HuH-7 (cell line): Measurements from ENCODE around the gene SDK1.

Experiments
- DNase-seq: peaks from one replicate; pipeline ENCODE4 v3.0.0; 2011; ENCODE audit warnings: low spot score

SDK1 gene

DNA sequence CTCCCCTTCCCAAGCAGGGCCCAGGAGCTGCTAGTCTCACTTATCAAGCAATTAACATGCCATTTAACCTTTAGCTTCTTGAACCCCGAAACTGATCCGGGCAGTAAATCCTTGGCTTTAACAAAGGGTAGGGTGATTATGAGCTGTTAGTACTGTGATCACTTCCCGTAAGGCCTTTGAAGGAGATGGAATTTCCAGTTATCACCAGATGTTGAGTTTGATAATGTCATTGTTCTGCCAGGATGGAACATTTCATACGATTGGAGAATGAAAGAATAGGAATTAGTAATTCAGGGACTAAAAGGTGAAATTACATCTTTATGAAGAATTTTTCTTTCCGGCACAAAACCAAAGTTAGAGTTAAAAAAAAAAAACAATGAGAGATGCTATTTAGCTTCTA, 810.1 kb downstream of the SDK1 start:
- DNase-seq = no peak

- DNase-seq = no peak
Measured at GRCh38 chr7:4113271-4113670, 812.2 kb downstream of the SDK1 start.

DNA sequence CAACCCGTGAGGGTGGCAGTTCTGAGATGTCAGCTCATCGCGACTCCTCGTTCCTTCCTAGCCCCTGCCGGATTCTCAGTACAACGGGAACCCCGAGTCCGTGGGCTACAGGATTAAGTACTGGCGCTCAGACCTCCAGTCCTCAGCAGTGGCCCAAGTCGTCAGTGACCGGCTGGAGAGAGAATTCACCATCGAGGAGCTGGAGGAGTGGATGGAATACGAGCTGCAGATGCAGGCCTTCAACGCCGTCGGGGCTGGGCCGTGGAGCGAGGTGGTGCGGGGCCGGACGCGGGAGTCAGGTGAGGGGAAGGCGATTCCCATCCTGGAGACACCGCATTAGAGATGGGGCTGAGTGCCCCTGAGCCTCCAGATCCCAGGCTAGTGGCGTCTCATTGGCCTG, 812.9 kb downstream of the SDK1 start:
- DNase-seq = no peak

DNA sequence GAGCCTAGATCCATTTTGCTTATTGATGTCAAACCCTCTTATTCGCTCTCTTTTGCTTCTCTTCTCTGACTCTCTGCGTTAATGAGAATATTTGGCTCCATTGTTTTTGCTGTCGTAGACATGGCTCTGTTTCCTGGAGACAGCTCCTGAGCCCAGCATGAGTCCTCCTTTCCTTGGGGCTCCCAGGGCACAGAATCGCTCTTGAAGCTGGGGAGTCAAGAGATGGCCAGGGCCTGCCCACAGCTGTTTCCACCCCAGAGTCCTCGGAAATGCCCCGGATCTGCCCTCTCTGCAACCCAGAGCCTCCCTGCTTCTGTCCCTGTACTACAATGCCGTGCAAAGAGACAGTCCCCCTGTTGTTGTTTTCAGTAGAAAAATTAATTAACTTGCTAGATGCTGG, 814.4 kb downstream of the SDK1 start:
- DNase-seq = no peak

DNA sequence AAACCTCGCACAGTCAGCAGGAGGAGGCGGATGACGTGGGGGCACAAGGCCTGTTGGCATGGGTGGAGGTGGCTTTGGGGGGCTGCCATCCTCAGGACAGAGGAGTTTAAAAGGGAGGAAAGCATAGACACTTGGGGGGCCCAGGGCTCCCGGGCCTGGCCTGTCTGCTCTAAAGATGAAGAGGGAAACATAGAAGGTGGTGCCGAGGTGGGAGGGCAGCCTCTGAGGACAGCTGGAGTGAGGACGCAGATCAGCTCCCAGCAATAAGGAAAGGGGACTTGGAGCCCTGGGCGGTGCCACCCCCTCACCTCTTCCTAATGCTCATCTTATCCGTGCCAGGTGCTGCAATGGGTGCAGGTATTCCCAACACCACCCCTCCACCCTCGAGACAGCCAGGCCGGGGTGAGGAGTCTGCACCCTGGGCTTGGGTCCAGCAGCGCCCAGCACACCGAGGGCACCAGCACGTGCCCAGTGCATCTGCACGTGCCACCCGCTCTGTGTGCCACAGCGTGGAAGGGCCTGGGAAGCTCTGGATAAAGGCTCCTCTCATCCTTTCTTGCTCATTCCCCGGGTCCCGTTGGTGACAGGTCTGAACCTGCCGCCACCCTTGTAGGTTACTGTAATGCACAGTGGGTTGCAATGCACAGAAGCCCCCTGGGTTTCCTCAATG, 815.0 kb downstream of the SDK1 start:
- DNase-seq = no peak

- DNase-seq = no peak
Measured at GRCh38 chr7:4119848-4120247, 818.8 kb downstream of the SDK1 start.

GRCh38 chr7:4123346-4123745, 822.3 kb downstream of the SDK1 start:
- no peak for DNase-seq

DNA sequence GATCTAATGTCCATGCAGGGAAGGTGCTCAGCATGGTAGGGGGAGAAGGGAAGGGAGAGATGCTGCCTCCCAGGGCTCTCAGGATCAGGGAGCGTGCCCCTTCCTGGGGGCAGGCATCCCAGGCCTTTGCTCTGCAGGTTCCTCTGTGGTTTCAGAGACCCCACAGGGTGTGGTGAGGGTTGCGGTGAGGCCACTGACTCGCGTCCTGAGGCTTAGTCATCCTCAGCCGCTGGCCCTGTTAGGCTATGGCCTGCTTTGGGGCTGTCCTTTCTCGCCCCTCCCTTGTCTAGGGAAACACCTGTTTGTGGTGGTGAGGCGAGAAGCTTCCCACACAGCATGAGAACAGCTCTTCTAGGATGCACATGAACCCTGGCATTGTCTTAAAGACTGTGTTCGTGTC, 822.8 kb downstream of the SDK1 start:
- DNase-seq = no peak

DNA sequence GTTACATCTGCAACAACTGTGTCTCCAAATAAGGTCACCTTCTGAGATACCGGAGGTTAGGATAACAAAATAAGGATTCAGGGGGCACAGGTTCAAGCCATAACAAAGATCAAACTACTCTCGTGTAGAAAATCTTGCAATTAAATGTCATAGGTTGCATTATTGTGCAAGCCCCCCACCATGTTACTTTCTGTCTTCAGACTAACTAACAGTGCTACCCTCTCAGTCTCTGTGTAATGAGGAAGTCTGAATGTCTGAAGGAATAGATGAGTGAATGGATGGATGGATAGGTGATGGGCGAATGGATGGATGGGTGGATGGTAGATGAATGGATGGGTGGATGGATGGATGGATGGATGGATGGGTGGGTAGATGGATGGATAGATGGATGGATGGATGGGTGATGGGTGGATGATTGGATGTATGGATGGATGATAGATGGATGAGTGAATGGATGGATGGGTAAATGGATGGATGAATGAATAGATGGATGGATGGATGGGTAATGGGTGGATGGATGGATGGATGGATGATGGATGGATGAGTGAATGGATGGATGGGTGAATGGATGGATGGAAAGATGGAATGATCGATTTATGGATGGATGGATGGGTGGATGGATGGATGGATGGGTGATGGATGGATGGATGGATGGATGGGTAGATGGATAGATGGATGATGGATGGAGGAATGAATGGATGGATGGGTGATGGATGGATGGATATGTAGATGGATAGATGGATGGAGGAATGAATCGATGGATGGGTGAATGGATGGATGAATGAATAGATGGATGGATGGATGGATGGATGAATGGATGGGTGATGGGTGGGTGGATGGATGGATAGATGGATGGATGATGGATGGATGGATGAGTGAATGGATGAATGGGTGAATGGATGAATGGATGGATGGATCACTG, 823.8 kb downstream of the SDK1 start:
- no peak for DNase-seq

DNA sequence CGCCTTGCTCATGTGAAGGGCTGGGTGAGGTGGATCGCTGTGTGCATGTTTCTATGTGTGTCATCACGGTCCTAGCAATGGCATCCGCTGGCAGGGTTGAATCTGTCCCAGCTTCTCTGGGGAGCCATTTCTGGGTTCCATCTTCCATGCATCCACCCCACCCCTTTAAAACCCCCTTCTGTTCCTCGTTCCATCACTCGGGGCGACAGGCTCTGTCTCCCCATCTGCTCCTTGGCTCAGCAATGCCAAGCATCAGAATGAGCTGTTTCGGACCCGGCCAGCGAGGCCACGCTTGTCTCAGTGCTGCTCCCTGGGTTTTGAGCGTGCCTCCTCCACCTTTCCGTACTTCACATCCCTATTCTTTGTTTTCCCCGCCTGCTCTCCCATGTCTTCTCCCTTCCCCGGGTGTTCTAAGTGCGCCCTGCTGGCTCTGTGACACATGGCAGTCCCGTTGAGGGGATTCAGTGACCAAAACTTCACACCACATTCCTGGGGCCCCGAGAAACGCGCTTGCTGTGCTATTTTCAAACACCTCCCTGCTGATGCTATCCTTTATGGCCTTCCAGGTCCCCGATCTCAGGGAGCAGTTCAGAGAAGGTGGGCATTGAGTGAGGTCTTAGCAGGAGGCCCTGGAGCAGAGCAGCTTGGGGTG, 827.0 kb downstream of the SDK1 start:
- no peak for DNase-seq

DNA sequence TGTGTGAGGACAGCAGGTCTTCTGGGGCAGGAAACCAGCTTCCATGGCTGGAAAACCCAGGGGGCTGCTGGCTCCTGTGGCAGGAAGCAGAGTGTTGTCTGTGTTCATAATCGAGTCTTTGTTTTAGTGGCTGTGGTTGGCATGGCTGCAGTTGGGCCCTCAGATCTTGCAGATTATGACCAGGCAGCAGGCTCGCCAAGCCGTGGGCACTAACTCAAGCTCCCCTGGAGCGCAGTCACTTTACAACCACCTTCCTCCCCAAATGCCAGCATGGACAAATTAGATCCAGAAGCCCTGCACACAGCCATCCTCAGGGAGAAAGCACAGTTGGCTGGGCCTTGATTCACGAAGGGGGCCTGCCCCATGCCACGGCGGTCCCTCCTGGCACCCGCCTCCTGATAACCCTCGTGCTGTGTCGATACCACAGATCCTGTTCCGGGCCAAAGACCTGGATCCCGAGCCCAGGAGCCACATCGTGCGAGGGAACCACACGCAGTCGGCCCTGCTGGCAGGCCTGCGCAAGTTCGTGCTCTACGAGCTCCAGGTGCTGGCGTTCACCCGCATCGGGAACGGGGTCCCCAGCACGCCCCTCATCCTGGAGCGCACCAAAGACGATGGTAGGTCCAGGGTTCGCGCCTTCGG, 828.5 kb downstream of the SDK1 start:
- DNase-seq = no peak

DNA sequence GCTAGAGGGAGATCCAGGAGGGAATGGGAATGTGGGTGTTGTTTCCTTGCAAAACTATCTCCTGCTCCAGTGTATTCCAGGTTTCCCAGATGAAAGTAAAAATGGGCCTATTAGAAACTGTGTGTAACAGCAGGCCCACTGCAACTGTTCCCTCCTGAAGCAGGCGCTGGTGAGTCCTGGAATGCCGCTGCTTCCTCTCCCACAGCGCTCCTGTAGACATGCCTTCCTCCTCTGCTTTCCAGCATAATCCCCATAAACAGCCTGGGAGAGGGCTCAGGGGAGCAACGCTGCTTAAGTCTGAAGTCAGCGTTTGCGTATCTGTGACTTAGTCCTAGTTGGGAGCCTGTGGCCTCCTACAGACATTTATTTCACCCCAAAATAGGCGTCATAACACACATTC, 830.0 kb downstream of the SDK1 start:
- DNase-seq = no peak

DNA sequence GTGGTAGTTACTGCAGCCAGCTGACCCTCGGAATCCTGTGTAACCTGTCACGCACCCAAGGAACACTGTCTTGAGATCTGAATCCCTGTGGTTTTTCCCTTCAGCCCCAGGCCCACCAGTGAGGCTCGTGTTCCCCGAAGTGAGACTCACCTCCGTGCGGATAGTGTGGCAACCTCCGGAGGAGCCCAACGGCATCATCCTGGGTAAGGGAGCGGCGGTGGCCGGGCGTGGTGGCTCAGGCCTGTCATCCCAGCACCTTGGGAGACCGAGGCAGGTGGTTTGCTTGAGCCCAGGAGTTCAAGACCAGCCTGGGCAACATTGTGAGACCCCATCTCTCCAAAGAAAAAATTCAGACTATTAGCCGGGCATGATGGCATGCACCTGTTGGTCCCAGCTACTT, 831.2 kb downstream of the SDK1 start:
- DNase-seq = no peak

GRCh38 chr7:4133491-4134044, 832.5 kb downstream of the SDK1 start:
- DNase-seq = no peak

DNA sequence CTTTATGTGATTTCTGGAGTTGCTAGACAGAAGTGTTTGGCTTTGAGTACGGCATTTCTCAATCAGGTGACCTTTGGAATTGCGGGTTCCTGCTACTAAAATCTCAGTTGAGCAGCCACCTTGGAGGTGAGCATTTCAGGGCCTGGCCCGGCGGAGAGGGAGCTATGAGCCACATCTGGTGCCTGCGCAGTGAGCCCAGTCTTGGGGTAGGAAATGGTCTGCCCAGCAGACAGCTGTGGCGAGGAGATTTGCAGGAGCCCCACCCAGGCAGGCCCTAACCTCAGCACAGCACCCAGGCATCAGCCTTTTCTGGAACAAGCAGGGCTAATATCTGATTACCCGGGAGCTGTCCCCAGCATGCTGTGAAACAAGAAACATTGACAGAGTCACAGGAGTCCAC, 833.2 kb downstream of the SDK1 start:
- DNase-seq = no peak

DNA sequence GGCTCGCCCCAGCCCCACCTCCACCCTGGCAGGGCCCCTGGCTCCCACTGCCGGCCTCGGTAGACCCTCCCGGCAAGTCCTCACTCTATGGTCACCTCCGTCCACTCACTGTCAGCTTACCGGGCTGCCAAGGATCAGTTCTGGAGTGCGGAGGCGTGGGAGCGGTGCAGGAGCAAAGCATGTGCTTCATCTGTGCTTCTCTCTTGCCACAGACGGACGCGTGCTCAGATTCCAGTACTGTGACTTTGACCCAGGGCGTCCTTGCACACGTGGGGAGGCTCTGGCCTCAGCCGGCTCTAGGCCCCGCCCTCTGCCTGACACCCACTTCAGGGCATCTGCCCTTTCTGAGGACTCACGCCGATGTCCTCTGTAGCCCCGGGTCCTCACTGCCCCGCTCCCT, 833.6 kb downstream of the SDK1 start:
- DNase-seq = no peak

DNA sequence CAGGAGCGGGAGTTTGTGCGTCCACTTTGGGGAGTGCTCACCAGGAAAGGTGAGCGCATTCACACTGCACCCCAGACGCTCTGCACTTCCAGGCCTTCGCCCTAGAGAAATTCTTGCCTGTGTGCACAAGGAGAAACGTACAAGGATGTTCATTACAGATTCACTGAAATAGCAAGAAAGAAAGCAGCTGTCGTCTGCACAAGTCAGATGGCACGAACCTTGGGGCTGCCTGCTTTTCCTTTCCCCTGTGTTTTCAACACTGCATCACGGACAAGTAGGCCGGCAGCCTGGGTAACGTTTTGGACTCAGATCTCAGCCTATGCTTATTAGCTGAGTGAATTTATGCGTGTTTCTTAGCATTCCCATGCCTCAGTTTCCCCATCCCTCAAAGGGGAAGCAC, 834.2 kb downstream of the SDK1 start:
- no peak for DNase-seq

- DNase-seq = no peak
Measured at GRCh38 chr7:4136036-4136435, 835.0 kb downstream of the SDK1 start.

GRCh38 chr7:4136501-4137110, 835.6 kb downstream of the SDK1 start:
- DNase-seq = no peak

- no peak for DNase-seq
Measured at GRCh38 chr7:4137552-4137951, 836.5 kb downstream of the SDK1 start.

- DNase-seq = no peak
Measured at GRCh38 chr7:4138866-4139265, 837.8 kb downstream of the SDK1 start.
